Common myeloid progenitor, CD34-positive (primary cell): ENCODE data around the gene FAM227A.
"Not testable (repeated sequence)": the region's sequence is repeated elsewhere in the genome, so short reads cannot be mapped to it uniquely, and the experiment has no call there.

Experiments used
- CTCF ChIA-PET: fragments of 350-600 bp; sonication (Branson Sonifier 250); formaldehyde crosslinking; loops from one replicate; lab custom pipeline; 2021; ENCODE audit warnings: antibody characterized with exemption; lab: Charles Lee
- POLR2A ChIA-PET: fragments of 350-600 bp; sonication (Branson Sonifier 250); formaldehyde crosslinking; loops from one replicate; lab custom pipeline; 2021; ENCODE audit warnings: antibody characterized with exemption; lab: Charles Lee
- DNase-seq, 3 donors: peaks; one replicate each; pipeline versions ENCODE4 v3.0.0 to v3.0.0-alpha.2; 2013
- H3K27ac ChIP-seq, 2 experiments: 1 replicate in 1 of 2; 2 replicates in 1 of 2; pipeline ENCODE4 v1.7.0; 2013; ENCODE audit warnings: inconsistent platforms in 2 of 2, low read length in 2 of 2, mild to moderate bottlenecking in 2 of 2, low read depth in 1 of 2, moderate library complexity in 1 of 2; ENCODE audit not compliant: severe bottlenecking in 2 of 2, insufficient read depth in 1 of 2, poor library complexity in 1 of 2
- H3K27me3 ChIP-seq, 5 experiments: replicated peaks in 2 of 5; 1 replicate in 3 of 5; 2 replicates in 2 of 5; pipeline versions ENCODE4 v1.6.1 to v1.7.0; 2013; ENCODE audit warnings: low read length in 4 of 5, mild to moderate bottlenecking in 2 of 5, moderate library complexity in 2 of 5, inconsistent platforms in 1 of 5; ENCODE audit not compliant: insufficient read depth in 5 of 5, control insufficient read depth in 4 of 5
- H3K36me3 ChIP-seq, 4 experiments: 1 replicate in 2 of 4; 2 replicates in 2 of 4; pipeline versions ENCODE4 v1.6.1 to v1.7.0; 2013; ENCODE audit warnings: low read length in 3 of 4, control low read depth in 1 of 4, mild to moderate bottlenecking in 1 of 4; ENCODE audit not compliant: control insufficient read depth in 4 of 4, insufficient read depth in 4 of 4
- H3K4me1 ChIP-seq, 4 experiments: 1 replicate in 3 of 4; 2 replicates in 1 of 4; pipeline versions ENCODE4 v1.6.1 to v1.7.1; 2013; ENCODE audit warnings: low read length in 3 of 4, mild to moderate bottlenecking in 3 of 4, control low read depth in 1 of 4, inconsistent platforms in 1 of 4, moderate library complexity in 1 of 4; ENCODE audit not compliant: control insufficient read depth in 4 of 4, insufficient read depth in 4 of 4; ENCODE audit errors: control extremely low read depth in 1 of 4
- H3K4me3 ChIP-seq, 7 experiments: 1 replicate in 4 of 7; 2 replicates in 3 of 7; pipeline versions ENCODE4 v1.5.1 to v1.7.0; 2013; ENCODE audit warnings: mild to moderate bottlenecking in 7 of 7, low read length in 6 of 7, moderate library complexity in 6 of 7, inconsistent platforms in 2 of 7, low read depth in 2 of 7, control low read depth in 1 of 7; ENCODE audit not compliant: insufficient read depth in 4 of 7, control insufficient read depth in 1 of 7; ENCODE audit errors: extremely low read depth in 1 of 7
- H3K9me3 ChIP-seq, 5 experiments: 1 replicate in 4 of 5; 2 replicates in 1 of 5; pipeline versions ENCODE4 v1.6.1 to v1.7.1; 2013; ENCODE audit warnings: low read length in 4 of 5, mild to moderate bottlenecking in 2 of 5, inconsistent platforms in 1 of 5, low read depth in 1 of 5, moderate library complexity in 1 of 5; ENCODE audit not compliant: control insufficient read depth in 4 of 5, insufficient read depth in 2 of 5; ENCODE audit errors: control extremely low read depth in 1 of 5
- WGBS: methylation state at CpG from one replicate; pipeline ENCODE4 v1.1.5; 2013; ENCODE audit not compliant: insufficient coverage; 5-methylcytosine and 5-hydroxymethylcytosine counted together

The FAM227A gene

GRCh38 chr22:38601221-38601764 is 54.9 kb downstream of the FAM227A start:
- H3K27ac ChIP-seq: no peak overlapping the region
- POLR2A ChIA-PET: no interaction called here
- CTCF ChIA-PET: no interaction called here
- DNase-seq: no peak
- H3K27me3 ChIP-seq: no peaks in the 10 kb centered on the region
- 100% methylated on average over 2 of the region's 2 CpGs for WGBS
- H3K9me3 ChIP-seq: no peaks in the 10 kb centered on the region
- no peaks in the 10 kb centered on the region for H3K4me1 ChIP-seq
- no peak overlapping the region for H3K4me3 ChIP-seq
- H3K36me3 ChIP-seq: no peaks in the 10 kb centered on the region

- no peak for DNase-seq
- ChIA-PET POLR2A (no interaction called here), CTCF (no interaction called here)
- Histone ChIP-seq H3K27ac (no peak overlapping the region), H3K9me3 (no peaks in the 10 kb centered on the region), H3K4me3 (no peak overlapping the region), H3K27me3 (no peaks in the 10 kb centered on the region), H3K4me1 (no peaks in the 10 kb centered on the region), H3K36me3 (no peaks in the 10 kb centered on the region)
- 96% methylated on average over 10 of the region's 10 CpGs for WGBS
These were observed 56.7 kb downstream of the FAM227A start for GRCh38 chr22:38599466-38599865.

GRCh38 chr22:38582923-38583322 is 73.3 kb downstream of the FAM227A start:
- POLR2A ChIA-PET, H3K9me3 ChIP-seq, H3K4me1 ChIP-seq, H3K36me3 ChIP-seq, DNase-seq, H3K27ac ChIP-seq, H3K27me3 ChIP-seq, H3K4me3 ChIP-seq: not testable (repeated sequence)
- no CpG with 5 or more reads among the region's 3 CpGs for WGBS
- CTCF ChIA-PET: interaction anchor here (0.9 kb wide), 1 partner anchor 73 kb away, joined by 3 read pairs; no protein-coding TSS in a partner anchor

GRCh38 chr22:38578505-38578904 is 77.7 kb downstream of the FAM227A start:
- Histone ChIP-seq H3K4me3 (no peak overlapping the region), H3K4me1 (no peaks in the 10 kb centered on the region), H3K36me3 (no peaks in the 10 kb centered on the region), H3K27ac (no peak overlapping the region), H3K27me3 (no peaks in the 10 kb centered on the region), H3K9me3 (no peaks in the 10 kb centered on the region)
- ChIA-PET POLR2A (no interaction called here), CTCF (no interaction called here)
- WGBS: 89% methylated on average over 3 of the region's 5 CpGs
- DNase-seq: no peak

GRCh38 chr22:38572065-38572464 is 84.1 kb downstream of the FAM227A start:
- H3K4me1 ChIP-seq: peaks cover 7 to 20% (median 14%) of the 10 kb centered on the region in 4 experiments
- CTCF ChIA-PET: interaction anchor here (0.6 to 2.1 kb wide), 14 partner anchors 8 to 158 kb away, joined by 3 to 8 read pairs (median 3); no protein-coding TSS in a partner anchor
- H3K4me3 ChIP-seq: no peak overlapping the region
- H3K36me3 ChIP-seq: no peaks in the 10 kb centered on the region
- no peaks in the 10 kb centered on the region for H3K27me3 ChIP-seq
- DNase-seq: peak; percentile 58 to 81 (median 73)
- WGBS: 0% methylated on average over 2 of the region's 3 CpGs
- H3K9me3 ChIP-seq: no peaks in the 10 kb centered on the region
- POLR2A ChIA-PET: no interaction called here
- no peak overlapping the region for H3K27ac ChIP-seq

- CTCF ChIA-PET: interaction anchor here (0.7 to 2.1 kb wide), 10 partner anchors 10 to 519 kb away, joined by 3 to 8 read pairs (median 3); no protein-coding TSS in a partner anchor
- peak overlapping the region; percentile 61 to 93 (median 76) for H3K4me3 ChIP-seq
- WGBS: 0% methylated on average over 2 of the region's 14 CpGs
- H3K27ac ChIP-seq: peak overlapping the region; percentile 29 to 82
- peak in 1 of 3 donors; percentile 50 for DNase-seq
- POLR2A ChIA-PET: interaction anchor here (0.5 to 0.6 kb wide), 2 partner anchors 68 to 162 kb away, joined by 3 read pairs; no protein-coding TSS in a partner anchor
- peaks cover 7 to 20% (median 14%) of the 10 kb centered on the region in 4 experiments for H3K4me1 ChIP-seq
- no peaks in the 10 kb centered on the region for H3K27me3 ChIP-seq
- no peaks in the 10 kb centered on the region for H3K36me3 ChIP-seq
- no peaks in the 10 kb centered on the region for H3K9me3 ChIP-seq
These were observed 85.3 kb downstream of the FAM227A start for GRCh38 chr22:38570779-38571364.
